RPMI8226 (cell line): ENCODE measurements around the gene FBRSL1.

Experiments used
- DNase-seq: peaks from one replicate; pipeline ENCODE4 v3.0.0-alpha.2; 2015

Gene FBRSL1

DNA sequence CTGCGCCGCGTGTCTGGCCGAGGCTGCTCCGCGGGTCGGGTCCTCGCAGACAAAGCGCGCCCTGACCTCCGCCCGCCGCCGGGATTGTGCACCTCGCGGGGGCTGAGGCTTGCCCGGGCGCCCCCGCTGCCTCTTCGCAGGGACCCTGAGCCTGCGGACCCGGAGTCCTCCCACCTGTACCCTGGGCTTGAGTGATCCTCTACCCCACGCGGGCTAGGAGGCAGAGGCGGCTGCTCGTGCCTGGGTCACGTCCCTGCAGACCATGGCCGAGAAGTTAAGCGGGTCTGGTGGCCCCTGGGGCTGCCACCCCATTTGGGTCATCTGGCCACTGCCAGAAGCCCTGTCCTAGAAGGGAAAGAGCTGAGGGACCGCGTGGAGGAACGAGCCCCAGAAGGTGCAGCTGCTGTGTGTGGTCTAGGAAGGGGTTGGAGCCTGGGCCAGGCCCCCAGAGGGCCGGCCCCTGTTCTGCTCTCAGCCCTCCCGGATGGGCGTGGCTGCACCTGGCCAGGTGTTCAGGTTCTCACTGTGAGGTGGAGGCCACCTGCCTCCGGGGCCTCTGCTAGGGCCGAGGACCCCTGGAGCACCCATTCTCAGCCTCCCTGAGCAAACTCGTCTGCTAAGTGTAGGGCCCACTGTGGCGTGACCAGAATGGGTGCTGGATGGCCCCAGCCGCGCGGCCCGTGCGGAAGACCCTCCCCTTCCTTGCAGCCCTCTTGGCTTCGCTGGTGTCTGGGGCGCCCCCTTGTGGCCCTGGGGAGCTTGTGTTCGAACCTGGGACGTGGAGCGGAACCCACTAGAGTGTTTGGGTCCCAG is 70.9 kb downstream of the FBRSL1 start:
- DNase-seq, result peak; percentile 75
